GM12874 (cell line): Measurements from ENCODE around the gene RAP1GDS1.

Source experiments
- CTCF ChIP-seq: IDR thresholded peaks from 2 replicates; pipeline ENCODE4 v1.5.1; 2011; ENCODE audit warnings: low read depth, mild to moderate bottlenecking, control low read depth, low read length, moderate library complexity; ENCODE audit not compliant: insufficient read depth

The RAP1GDS1 gene

GRCh38 chr4:98482503-98482846 is 221.3 kb downstream of the RAP1GDS1 start:
- no peak for TF ChIP-seq CTCF

GRCh38 chr4:98482847-98483806 is 221.9 kb downstream of the RAP1GDS1 start:
- TF ChIP-seq CTCF: no peak

- no peak for TF ChIP-seq CTCF
Observed at GRCh38 chr4:98484031-98484430, 222.8 kb downstream of the RAP1GDS1 start.

GRCh38 chr4:98485816-98486345 is 224.7 kb downstream of the RAP1GDS1 start:
- TF ChIP-seq CTCF: no peak

- no peak for TF ChIP-seq CTCF
Observed at GRCh38 chr4:98490251-98490650, 229.1 kb downstream of the RAP1GDS1 start.

GRCh38 chr4:98491899-98492559 is 230.8 kb downstream of the RAP1GDS1 start:
- TF ChIP-seq CTCF: no peak

- no peak for TF ChIP-seq CTCF
Observed at GRCh38 chr4:98493296-98493695, 232.1 kb downstream of the RAP1GDS1 start.
